Adrenal gland (tissue), 12 donors: Measurements from ENCODE around the gene CCDC186. TPM values are rescaled to one million over a fixed set of nuclear protein-coding genes. Genes with fewer than 3 reads are reported as not detected.

Experiments used
- DNase-seq, 7 donors: peaks; one replicate each; pipeline ENCODE4 v3.0.0-alpha.2; 2019 to 2020
- H3K27ac ChIP-seq, 5 donors: fragments of 200-600 bp; sonication (generic) in 4 of 5; 1 replicate in 3 of 5; 2 replicates in 2 of 5; pipeline versions ENCODE4 v1.5.1 to v1.8.0; 2016 to 2020; ENCODE audit warnings: mild to moderate bottlenecking in 1 of 5
- H3K27me3 ChIP-seq: fragments of 200-600 bp; 2 replicates; pipeline ENCODE4 v1.8.0; 2021
- H3K36me3 ChIP-seq, 2 donors: fragments of 200-600 bp; replicated peaks in 1 of 2; 1 replicate in 1 of 2; 2 replicates in 1 of 2; pipeline versions ENCODE4 v1.5.1 to v1.8.0; 2018 to 2022
- H3K4me1 ChIP-seq, 2 donors: fragments of 200-600 bp; replicated peaks in 1 of 2; 1 replicate in 1 of 2; 2 replicates in 1 of 2; pipeline versions ENCODE4 v1.5.1 to v1.8.0; 2018 to 2021
- H3K4me3 ChIP-seq, 4 donors: fragments of 200-600 bp; sonication (generic) in 3 of 4; one replicate each; pipeline ENCODE4 v1.5.1; 2016 to 2018
- H3K9me3 ChIP-seq, 3 donors: fragments of 200-600 bp; sonication (generic) in 1 of 3; replicated peaks in 1 of 3; 1 replicate in 2 of 3; 2 replicates in 1 of 3; pipeline versions ENCODE4 v1.5.1 to v1.8.0; 2016 to 2021
- POLR2A ChIP-seq, 2 donors: fragments of 450-650 bp; IDR thresholded peaks; one replicate each; pipeline ENCODE4 v1.6.1; 2017; ENCODE audit warnings: antibody characterized with exemption in 2 of 2, mild to moderate bottlenecking in 2 of 2, moderate library complexity in 1 of 2
- WGBS, 4 donors: extraction: QIAGEN DNeasy Blood & Tissue Kit in 2 of 4; methylation state at CpG; one replicate each; pipeline versions ENCODE4 v1.1.5 to v1.1.7; 2013 to 2017; 5-methylcytosine and 5-hydroxymethylcytosine counted together
- intact Hi-C, 2 donors: fragments of 100-400 bp; cut with DNase I; formaldehyde crosslinking; loops; one replicate each; pipeline versions ENCODE4 v1.14.1 to v1.15.0; 2022 to 2023
- polyA plus RNA-seq, 3 donors: library from polyadenylated mRNA; stranded (reverse); fragments of 200-250 nt in 2 of 3; fragments of 350-450 nt in 1 of 3; fragmentation: Illumina TruSeq in 1 of 3; extraction: RNeasy Lipid Tissue Mini Kit (QIAGEN cat#74804) in 1 of 3; gene quantifications; one replicate each; pipeline ENCODE4 v1.2.3, GENCODE V29; 2013 to 2014
- total RNA-seq, 9 donors: library from RNA; depleted of rRNA in 4 of 9; stranded (reverse); fragments of >200 nt in 4 of 9; fragments of 120-200 nt in 1 of 9; fragmentation: NEBNext Ultra II Directional in 1 of 9; extraction: Animal tissue kit (Norgen Biotek cat#: 25700) in 1 of 9; gene quantifications; one replicate each; pipeline versions ENCODE4 v1.1.0 to v1.2.4, GENCODE V29; 2013 to 2023
- TF ChIP-seq, protein P1 (sequence below), 6 experiments: fragments of 450-650 bp in 4 of 6; fragments of 200-600 bp in 2 of 6; sonication (generic) in 1 of 6; IDR thresholded peaks; 1 replicate in 5 of 6; 2 replicates in 1 of 6; pipeline versions ENCODE4 v1.5.1 to v1.8.0; 2016 to 2021; ENCODE audit warnings: antibody characterized with exemption in 6 of 6, mild to moderate bottlenecking in 2 of 6, moderate library complexity in 1 of 6
- donor health status: healthy with polysubstance abuse.
- donor health status: Bipolar disorder and iron deficiency.
- donor health status: DM: yes; HTN: yes; CAD: no.
- donor health status: DM: no; HTN: no; CAD: no.
- donor health status: DM: no; HTN: no; CAD: no.
- donor health status: DM: yes; HTN: yes; CAD: no.

CCDC186 gene
- total and polyA plus RNA-seq, 12 donors: 1.9 to 20.1 (median 16.8) TPM

DNA sequence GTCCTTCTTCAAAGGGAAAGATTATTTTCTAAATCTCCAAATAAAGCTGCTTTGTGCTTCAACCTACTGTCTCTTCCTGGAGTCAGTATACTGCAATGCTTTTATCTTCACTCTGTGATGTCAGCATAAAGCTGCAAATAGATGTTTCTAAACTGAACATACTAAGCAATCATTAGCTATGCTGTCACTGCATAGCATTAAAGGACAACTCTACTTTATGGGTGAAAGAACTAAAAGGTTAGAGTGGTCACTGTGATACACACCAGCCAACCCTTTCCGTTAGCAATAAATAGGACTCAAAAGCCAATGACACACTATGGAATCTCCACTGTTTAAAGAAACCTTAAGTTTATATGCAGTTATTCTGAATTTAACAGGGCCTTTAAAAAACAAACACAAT lies 1.8 kb downstream of the CCDC186 start:
- intact Hi-C loops: no loop called here
- Histone ChIP-seq H3K27me3 (no peaks in the 10 kb centered on the region), H3K4me3 (peak overlapping the region in 1 of 4 donors; percentile 59), H3K36me3 (no peaks in the 10 kb centered on the region), H3K9me3 (no peaks in the 10 kb centered on the region), H3K27ac (peak overlapping the region in 2 of 5 donors; percentile 88 to 90), H3K4me1 (peaks cover 0 to 16% of the 10 kb centered on the region in 2 donors)
- no peak for TF ChIP-seq POLR2A (IDR thresholded peaks at IDR 0.05)
- TF ChIP-seq, protein P1, sequence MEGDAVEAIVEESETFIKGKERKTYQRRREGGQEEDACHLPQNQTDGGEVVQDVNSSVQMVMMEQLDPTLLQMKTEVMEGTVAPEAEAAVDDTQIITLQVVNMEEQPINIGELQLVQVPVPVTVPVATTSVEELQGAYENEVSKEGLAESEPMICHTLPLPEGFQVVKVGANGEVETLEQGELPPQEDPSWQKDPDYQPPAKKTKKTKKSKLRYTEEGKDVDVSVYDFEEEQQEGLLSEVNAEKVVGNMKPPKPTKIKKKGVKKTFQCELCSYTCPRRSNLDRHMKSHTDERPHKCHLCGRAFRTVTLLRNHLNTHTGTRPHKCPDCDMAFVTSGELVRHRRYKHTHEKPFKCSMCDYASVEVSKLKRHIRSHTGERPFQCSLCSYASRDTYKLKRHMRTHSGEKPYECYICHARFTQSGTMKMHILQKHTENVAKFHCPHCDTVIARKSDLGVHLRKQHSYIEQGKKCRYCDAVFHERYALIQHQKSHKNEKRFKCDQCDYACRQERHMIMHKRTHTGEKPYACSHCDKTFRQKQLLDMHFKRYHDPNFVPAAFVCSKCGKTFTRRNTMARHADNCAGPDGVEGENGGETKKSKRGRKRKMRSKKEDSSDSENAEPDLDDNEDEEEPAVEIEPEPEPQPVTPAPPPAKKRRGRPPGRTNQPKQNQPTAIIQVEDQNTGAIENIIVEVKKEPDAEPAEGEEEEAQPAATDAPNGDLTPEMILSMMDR (IDR thresholded peaks at IDR 0.05): no peak
- DNase-seq: no peak
- 28 to 44% (median 32%) methylated on average over 1 of the region's 1 CpG for WGBS, 4 donors

- WGBS, 4 donors: 97 to 100% (median 98%) methylated on average over 3 of the region's 3 CpGs
- H3K4me1 ChIP-seq: peaks cover 0 to 19% of the 10 kb centered on the region in 2 donors
- no peak for DNase-seq
- H3K27me3 ChIP-seq: no peaks in the 10 kb centered on the region
- H3K27ac ChIP-seq: no peak overlapping the region
- H3K9me3 ChIP-seq: no peaks in the 10 kb centered on the region
- H3K4me3 ChIP-seq: no peak overlapping the region
- TF ChIP-seq POLR2A (IDR thresholded peaks at IDR 0.05): no peak
- TF ChIP-seq, protein P1 (IDR thresholded peaks at IDR 0.05): no peak
- intact Hi-C loops: no loop called here
- no peaks in the 10 kb centered on the region for H3K36me3 ChIP-seq
Measured at GRCh38 chr10:114168450-114169009, 5.5 kb downstream of the CCDC186 start.

DNA sequence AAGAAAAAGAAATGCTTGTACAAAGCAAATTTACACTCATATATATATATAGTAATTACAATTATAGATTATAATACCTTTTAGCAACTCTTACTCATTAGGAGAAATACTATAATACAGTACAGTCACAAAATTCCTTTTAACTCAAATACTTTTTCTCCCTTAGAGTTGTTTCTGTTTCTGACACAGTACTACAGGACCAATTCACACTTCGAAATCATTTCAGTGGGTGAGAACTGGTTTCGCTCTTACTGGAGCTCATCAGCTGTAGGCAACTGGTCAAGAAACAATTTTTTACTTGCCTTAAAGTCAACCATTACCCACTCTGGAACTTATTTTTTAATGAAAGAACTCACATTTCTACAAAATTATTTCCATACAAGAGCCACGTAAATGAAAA lies 6.0 kb downstream of the CCDC186 start:
- 95 to 98% (median 97%) methylated on average over 3 of the region's 3 CpGs for WGBS, 4 donors
- Histone ChIP-seq H3K9me3 (no peaks in the 10 kb centered on the region), H3K27me3 (no peaks in the 10 kb centered on the region), H3K27ac (no peak overlapping the region), H3K36me3 (no peaks in the 10 kb centered on the region), H3K4me1 (peaks cover 0 to 20% of the 10 kb centered on the region in 2 donors), H3K4me3 (no peak overlapping the region)
- TF ChIP-seq POLR2A (IDR thresholded peaks at IDR 0.05): no peak
- TF ChIP-seq, protein P1 (IDR thresholded peaks at IDR 0.05): no peak
- intact Hi-C loops: no loop called here
- no peak for DNase-seq

GRCh38 chr10:114166494-114166893 lies 7.5 kb downstream of the CCDC186 start:
- TF ChIP-seq POLR2A (IDR thresholded peaks at IDR 0.05): no peak
- TF ChIP-seq, protein P1 (IDR thresholded peaks at IDR 0.05): no peak
- 58 to 71% (median 68%) methylated on average over 3 of the region's 3 CpGs for WGBS, 4 donors
- Histone ChIP-seq H3K36me3 (no peaks in the 10 kb centered on the region), H3K27me3 (no peaks in the 10 kb centered on the region), H3K4me3 (no peak overlapping the region), H3K4me1 (peaks cover 0 to 10% of the 10 kb centered on the region in 2 donors), H3K27ac (no peak overlapping the region), H3K9me3 (no peaks in the 10 kb centered on the region)
- DNase-seq: no peak
- intact Hi-C loops: no loop called here
